Fibroblast of villous mesenchyme (primary cell): ENCODE measurements around the gene ZNF581. TPM values are rescaled to one million over a fixed set of nuclear protein-coding genes. Genes with fewer than 3 reads are reported as not detected.

Experiments
- DNase-seq: peaks from one replicate; pipeline ENCODE4 v3.0.0-alpha.2; 2010; ENCODE audit warnings: low read depth
- H3K4me3 ChIP-seq: 2 replicates; pipeline ENCODE4 v1.5.1; 2011; ENCODE audit warnings: low read depth, mild to moderate bottlenecking, low read length
- CTCF ChIP-seq: IDR thresholded peaks from 2 replicates; pipeline ENCODE4 v1.5.1; 2012; ENCODE audit warnings: low read depth, mild to moderate bottlenecking, low read length; ENCODE audit not compliant: insufficient read depth
- total RNA-seq: library from RNA; depleted of rRNA; stranded (reverse); fragments of >200 nt; gene quantifications from 2 replicates; pipeline ENCODE4 v1.2.3, GENCODE V29; 2012

The ZNF581 gene
- total RNA-seq, 1 donor, result 13.0 TPM

- TF ChIP-seq CTCF, result no peak
- DNase-seq, result no peak
- no peak overlapping the region for H3K4me3 ChIP-seq
These were observed 27.7 kb upstream of the ZNF581 start for GRCh38 chr19:55615543-55616394.

- no peak for TF ChIP-seq CTCF
- no peak overlapping the region for H3K4me3 ChIP-seq
- DNase-seq, result no peak
These were observed 27.0 kb upstream of the ZNF581 start for GRCh38 chr19:55616395-55616875.

- no peak for DNase-seq
These were observed 26.0 kb upstream of the ZNF581 start for GRCh38 chr19:55617426-55617825.

GRCh38 chr19:55618426-55618825, 25.0 kb upstream of the ZNF581 start:
- DNase-seq, result no peak
- no peak overlapping the region for H3K4me3 ChIP-seq
- no peak for TF ChIP-seq CTCF

More at GRCh38 chr19:55617426-55617825, 26.0 kb upstream of the ZNF581 start:
- TF ChIP-seq CTCF, result no peak
- no peak overlapping the region for H3K4me3 ChIP-seq

GRCh38 chr19:55619286-55619685, 24.2 kb upstream of the ZNF581 start:
- H3K4me3 ChIP-seq, result no peak overlapping the region
- peak; percentile 74 for DNase-seq
- TF ChIP-seq CTCF, result no peak

- DNase-seq, result peak; percentile 22
- TF ChIP-seq CTCF, result no peak
- H3K4me3 ChIP-seq, result no peak overlapping the region
These were observed 22.8 kb upstream of the ZNF581 start for GRCh38 chr19:55620410-55621204.
